AG04450 (cell line): Measurements from ENCODE around the gene SEMA6A. TPM values are rescaled to one million over a fixed set of nuclear protein-coding genes. Genes with fewer than 3 reads are reported as not detected.

Experiments
- CTCF ChIA-PET: fragments of 300-600, 350-600 bp; formaldehyde crosslinking; extraction: SDS; loops from one replicate; lab custom pipeline; 2022; ENCODE audit warnings: antibody characterized with exemption, inconsistent platforms; lab: Charles Lee
- POLR2A ChIA-PET: fragments of 350-600 bp; formaldehyde crosslinking; extraction: SDS; loops from one replicate; lab custom pipeline; 2021; ENCODE audit warnings: antibody characterized with exemption, inconsistent platforms; lab: Yijun Ruan, JAX
- DNase-seq: peaks from one replicate; pipeline ENCODE4 v3.0.0-alpha.2; 2011; ENCODE audit warnings: low read depth, low spot score
- H3K27ac ChIP-seq: one replicate; pipeline ENCODE4 v1.5.1; 2012; ENCODE audit warnings: low read depth, low read length, control low read depth
- H3K27me3 ChIP-seq: one replicate; pipeline ENCODE4 v1.6.0; 2012; ENCODE audit warnings: low read length; ENCODE audit not compliant: control insufficient read depth, insufficient read depth
- H3K4me3 ChIP-seq: 2 replicates; pipeline ENCODE4 v1.5.1; 2011; ENCODE audit warnings: mild to moderate bottlenecking, low read depth, low read length, control low read depth
- H3K9me3 ChIP-seq: 2 replicates; pipeline ENCODE4 v1.5.1; 2012; ENCODE audit warnings: low read length; ENCODE audit not compliant: control insufficient read depth, insufficient read depth
- CTCF ChIP-seq: IDR thresholded peaks from 2 replicates; pipeline ENCODE4 v1.5.1; 2011; ENCODE audit warnings: low read depth, low read length, control low read depth, inconsistent platforms
- polyA plus RNA-seq: library from polyadenylated mRNA; depleted of rRNA; stranded (reverse); fragments of >200 nt; gene quantifications from 2 replicates; pipeline ENCODE4 v1.2.3, GENCODE V29; 2011

Gene SEMA6A
- polyA plus RNA-seq, 1 experiment = 0.17 TPM

- CTCF ChIA-PET = no interaction called here
- no peak for DNase-seq
- H3K9me3 ChIP-seq = no peaks in the 10 kb centered on the region
- POLR2A ChIA-PET = no interaction called here
- no peak overlapping the region for H3K27ac ChIP-seq
- TF ChIP-seq CTCF = no peak
- no peaks in the 10 kb centered on the region for H3K27me3 ChIP-seq
- no peak overlapping the region for H3K4me3 ChIP-seq
Measured at GRCh38 chr5:116467465-116467843, 107.2 kb downstream of the SEMA6A start.

GRCh38 chr5:116466727-116467464 lies 107.7 kb downstream of the SEMA6A start:
- POLR2A ChIA-PET = no interaction called here
- Histone ChIP-seq H3K4me3 (no peak overlapping the region), H3K9me3 (no peaks in the 10 kb centered on the region), H3K27me3 (no peaks in the 10 kb centered on the region), H3K27ac (no peak overlapping the region)
- no peak for DNase-seq
- no peak for TF ChIP-seq CTCF
- CTCF ChIA-PET = no interaction called here

- Histone ChIP-seq H3K4me3 (no peak overlapping the region), H3K27ac (no peak overlapping the region), H3K9me3 (no peaks in the 10 kb centered on the region), H3K27me3 (no peaks in the 10 kb centered on the region)
- ChIA-PET POLR2A (no interaction called here), CTCF (no interaction called here)
- no peak for TF ChIP-seq CTCF
- DNase-seq = no peak
Measured at GRCh38 chr5:116465411-116465810, 109.2 kb downstream of the SEMA6A start.

GRCh38 chr5:116464144-116464708 lies 110.4 kb downstream of the SEMA6A start:
- H3K27ac ChIP-seq = no peak overlapping the region

More at GRCh38 chr5:116464144-116464708, 110.4 kb downstream of the SEMA6A start:
- ChIA-PET CTCF (no interaction called here), POLR2A (no interaction called here)
- DNase-seq = no peak
- no peaks in the 10 kb centered on the region for H3K27me3 ChIP-seq
- TF ChIP-seq CTCF = no peak
- no peak overlapping the region for H3K4me3 ChIP-seq
- H3K9me3 ChIP-seq = no peaks in the 10 kb centered on the region
